OCI-LY7 (cell line): ENCODE data around the gene ZNF410. TPM values are rescaled to one million over a fixed set of nuclear protein-coding genes. Genes with fewer than 3 reads are reported as not detected.
"Not testable (repeated sequence)": the region's sequence is repeated elsewhere in the genome, so short reads cannot be mapped to it uniquely, and the experiment has no call there.

Source experiments
- Bru-seq: library from RNA; stranded (reverse); fragments of 400-500 nt; gene quantifications from one replicate; lab custom pipeline; 2021; lab: Mats Ljungman, UMichigan
- BruChase-seq, 2 experiments: library from RNA; stranded (reverse); fragments of 400-500 nt; gene quantifications; one replicate each; lab custom pipeline; 2021; lab: Mats Ljungman, UMichigan
- BruUV-seq: library from RNA; stranded (reverse); fragments of 400-500 nt; replicated peaks from 2 replicates; lab custom pipeline; 2021; lab: Mats Ljungman, UMichigan
- CTCF ChIA-PET: fragments of 300-600 bp; sonication (Branson Sonifier 250); formaldehyde crosslinking; loops from one replicate; lab custom pipeline; 2022; ENCODE audit warnings: antibody characterized with exemption; ENCODE audit not compliant: unreplicated experiment; lab: Charles Lee
- POLR2A ChIA-PET: fragments of 300-600 bp; sonication (Branson Sonifier 250); formaldehyde crosslinking; loops from one replicate; lab custom pipeline; 2022; ENCODE audit warnings: antibody characterized with exemption; lab: Charles Lee
- DNase-seq: peaks from one replicate; pipeline ENCODE4 v3.0.0-alpha.2; 2015; ENCODE audit warnings: low spot score
- H2AFZ ChIP-seq: fragments of 200-600 bp; sonication (generic), shearing (Covaris generic); 2 replicates; pipeline ENCODE4 v1.6.1; 2014; ENCODE audit warnings: mild to moderate bottlenecking, antibody characterized with exemption, low read length, moderate library complexity
- H3K27ac ChIP-seq: fragments of 200-600 bp; sonication (generic); 2 replicates; pipeline ENCODE4 v1.5.1; 2014; ENCODE audit warnings: mixed run types, low read depth, mild to moderate bottlenecking, moderate library complexity, low read length, inconsistent platforms; ENCODE audit not compliant: poor library complexity, severe bottlenecking
- H3K36me3 ChIP-seq: fragments of 200-600 bp; sonication (generic); 2 replicates; pipeline ENCODE4 v1.6.1; 2014; ENCODE audit warnings: mild to moderate bottlenecking, antibody characterized with exemption, low read length, moderate library complexity, mixed read lengths; ENCODE audit not compliant: insufficient read depth
- H3K4me1 ChIP-seq: fragments of 200-600 bp; sonication (generic); 2 replicates; pipeline ENCODE4 v1.5.1; 2014; ENCODE audit warnings: mild to moderate bottlenecking, low read length; ENCODE audit not compliant: insufficient read depth, poor library complexity, severe bottlenecking
- H3K4me2 ChIP-seq: fragments of 200-600 bp; sonication (generic); 2 replicates; pipeline ENCODE4 v1.6.1; 2014; ENCODE audit warnings: mild to moderate bottlenecking, low read length
- H3K4me3 ChIP-seq: fragments of 200-600 bp; sonication (generic); 2 replicates; pipeline ENCODE4 v1.5.1; 2014; ENCODE audit warnings: mild to moderate bottlenecking, low read depth, low read length; ENCODE audit not compliant: poor library complexity, severe bottlenecking
- H3K79me2 ChIP-seq: fragments of 200-600 bp; sonication (generic); 2 replicates; pipeline ENCODE4 v1.6.1; 2016; ENCODE audit warnings: low read depth, mild to moderate bottlenecking, low read length, moderate library complexity, mixed read lengths; ENCODE audit not compliant: insufficient read depth
- H3K9me2 ChIP-seq: fragments of 200-600 bp; sonication (generic); 2 replicates; pipeline ENCODE4 v1.6.1; 2016; ENCODE audit warnings: mild to moderate bottlenecking, low read length, mixed read lengths; ENCODE audit not compliant: insufficient read depth
- H3K9me3 ChIP-seq: fragments of 200-600 bp; sonication (generic); 2 replicates; pipeline ENCODE4 v1.6.1; 2014; ENCODE audit warnings: mild to moderate bottlenecking, mixed run types, low read length, mixed read lengths
- H4K20me1 ChIP-seq: fragments of 200-600 bp; sonication (generic); 2 replicates; pipeline ENCODE4 v1.6.1; 2014; ENCODE audit warnings: mild to moderate bottlenecking, antibody characterized with exemption, low read length, moderate library complexity, mixed read lengths; ENCODE audit not compliant: insufficient read depth
- CTCF ChIP-seq: fragments of 200-600 bp; sonication (generic); conservative IDR thresholded peaks from 2 replicates; pipeline ENCODE4 v1.5.1; 2014; ENCODE audit warnings: mild to moderate bottlenecking, antibody characterized with exemption, low read length, moderate library complexity, mixed read lengths
- EZH2phosphoT487 ChIP-seq: fragments of 200-600 bp; sonication (generic); IDR thresholded peaks from 2 replicates; pipeline ENCODE4 v1.6.1; 2018; ENCODE audit warnings: low read depth, borderline replicate concordance, mild to moderate bottlenecking, mixed run types, antibody characterized with exemption, low read length, moderate library complexity, mixed read lengths
- intact Hi-C: fragments of 100-400 bp; cut with micrococcal nuclease; formaldehyde crosslinking; loops from one replicate; pipeline ENCODE4 v1.10.0; 2022; ENCODE audit not compliant: unreplicated experiment
- long read RNA-seq: library from polyadenylated mRNA; stranded (forward); transcript quantifications from one replicate; pipeline ENCODE4 v2.0.0, GENCODE V29; 2022
- total RNA-seq, 2 experiments: library from RNA; depleted of rRNA in 1 of 2; stranded (reverse); fragments of >200 nt in 1 of 2; shearing (Covaris generic) in 1 of 2; gene quantifications; 2 replicates each; pipeline ENCODE4 v1.2.3, GENCODE V29; 2014 to 2022

The ZNF410 gene
- total RNA-seq (2014; rRNA removed; shearing (Covaris generic)) (41.6 and 49.6 TPM in 2 replicates), total RNA-seq (2022) (45.2 and 45.5 TPM in 2 replicates), Bru-seq, nascent RNA (percentile 82 among the genes with signal in this experiment), BruChase-seq, experiment 1, labeled RNA remaining after a 6-hour chase (percentile 69 among the genes with signal in this experiment), BruChase-seq, experiment 2, labeled RNA remaining after a 2-hour chase (percentile 67 among the genes with signal in this experiment)
- long read RNA-seq, transcript ZNF410-201 (11 exons, 2,293 nt) = minor isoform, 14 of 128 reads
- long read RNA-seq, transcript ZNF410-211 (12 exons, 2,601 nt) = major isoform, 51 of 128 reads
- long read RNA-seq, partial matches to known transcripts = 6 of 128 reads
- long read RNA-seq, other reads (novel, unspliced or antisense) = 53 of 128 reads

- Histone ChIP-seq H3K9me3 (no peaks in the 10 kb centered on the region), H3K27ac (peak within 1 kb of the TSS; percentile 68), H2AFZ (peak within 1 kb of the TSS; percentile 97), H3K36me3 (peaks cover 3% of the 10 kb centered on the region), H3K9me2 (no peaks in the 10 kb centered on the region), H3K4me2 (peak within 1 kb of the TSS; percentile 95), H3K4me3 (peak within 1 kb of the TSS; percentile 98), H3K4me1 (peaks cover 32% of the 10 kb centered on the region), H3K79me2 (peaks cover 68% of the 10 kb centered on the region), H4K20me1 (peaks cover 11% of the 10 kb centered on the region; the same call in 1 of the 2 replicates)
- ChIA-PET POLR2A (interaction anchor here (0.6 to 1.6 kb wide), 5 partner anchors 9 to 197 kb away, joined by 3 to 6 read pairs (median 4); partner anchors contain the start of gene PTGR2), CTCF (interaction anchor here (0.6 kb wide), 1 partner anchor 44 kb away, joined by 3 read pairs; no protein-coding TSS in a partner anchor)
- TF ChIP-seq EZH2phosphoT487 (no peak), CTCF (no peak)
- no TSS peak for BruUV-seq
- peak; percentile 88 for DNase-seq
- intact Hi-C loops = loop anchor here (1.0 to 5.0 kb wide), 3 partner anchors 34 to 394 kb away; partner anchors contain the start of genes BBOF1, ENTPD5 and RIOX1
These were observed at the start of gene ZNF410 for GRCh38 chr14:73886449-73887317. ZNF410 (plus strand) TSS chr14:73886859; CDS start chr14:73892176, 5,317 bp downstream.

- H3K4me2 ChIP-seq, H4K20me1 ChIP-seq, H3K79me2 ChIP-seq, H3K36me3 ChIP-seq, H3K4me3 ChIP-seq, H3K9me2 ChIP-seq, H2AFZ ChIP-seq, H3K4me1 ChIP-seq, H3K9me3 ChIP-seq, BruUV-seq, DNase-seq, intact Hi-C loops, H3K27ac ChIP-seq: not testable (repeated sequence)
- CTCF ChIA-PET = interaction anchor here (0.6 kb wide), 1 partner anchor 108 kb away, joined by 3 read pairs; no protein-coding TSS in a partner anchor
- POLR2A ChIA-PET = interaction anchor here (0.6 kb wide), 1 partner anchor 679 kb away, joined by 3 read pairs; no protein-coding TSS in a partner anchor
These were observed 48.2 kb upstream of the ZNF410 start for GRCh38 chr14:73838293-73839034.
